HG03103 (cell line): ENCODE data around the gene F2RL2.

Experiments used
- ATAC-seq: cut with Tn5 transposase; IDR thresholded peaks from one replicate; pipeline ENCODE4 v1.9.1; 2021; ENCODE audit warnings: low read depth; ENCODE audit not compliant: unreplicated experiment

Gene F2RL2, protein sequence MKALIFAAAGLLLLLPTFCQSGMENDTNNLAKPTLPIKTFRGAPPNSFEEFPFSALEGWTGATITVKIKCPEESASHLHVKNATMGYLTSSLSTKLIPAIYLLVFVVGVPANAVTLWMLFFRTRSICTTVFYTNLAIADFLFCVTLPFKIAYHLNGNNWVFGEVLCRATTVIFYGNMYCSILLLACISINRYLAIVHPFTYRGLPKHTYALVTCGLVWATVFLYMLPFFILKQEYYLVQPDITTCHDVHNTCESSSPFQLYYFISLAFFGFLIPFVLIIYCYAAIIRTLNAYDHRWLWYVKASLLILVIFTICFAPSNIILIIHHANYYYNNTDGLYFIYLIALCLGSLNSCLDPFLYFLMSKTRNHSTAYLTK

DNA sequence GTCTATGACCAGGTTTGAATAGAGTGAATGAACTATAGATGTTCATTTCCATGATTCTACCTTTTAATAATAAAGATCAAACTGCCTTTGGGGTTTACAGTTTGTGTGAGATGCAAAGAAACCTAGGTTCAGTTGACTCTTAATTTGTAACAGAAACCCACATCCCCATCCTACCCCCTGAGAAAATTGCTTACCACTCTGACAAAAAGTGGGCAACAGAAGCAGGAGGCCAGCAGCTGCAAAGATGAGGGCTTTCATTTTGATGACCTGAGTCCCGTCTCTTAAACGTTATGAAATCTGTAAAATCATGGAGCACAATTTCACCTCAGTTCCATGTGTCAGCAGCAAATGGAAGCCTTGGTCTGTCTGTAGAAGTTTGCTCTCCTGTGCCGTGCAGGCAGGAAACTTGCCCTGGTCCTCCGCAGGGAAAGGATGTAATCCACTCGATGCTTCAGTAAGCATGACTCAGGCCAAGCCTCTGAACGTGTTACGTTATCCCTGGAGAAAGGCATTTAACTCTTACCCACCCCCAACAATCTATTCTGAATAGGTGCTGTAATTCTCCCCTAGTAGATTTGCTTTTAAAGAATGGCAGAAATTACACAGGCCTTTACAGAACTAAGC is at the start of gene F2RL2:
F2RL2 (minus strand) TSS at position 431 of the 624 bp plus-strand sequence; CDS start at position 258, 173 bp downstream.
- no peak for ATAC-seq

DNA sequence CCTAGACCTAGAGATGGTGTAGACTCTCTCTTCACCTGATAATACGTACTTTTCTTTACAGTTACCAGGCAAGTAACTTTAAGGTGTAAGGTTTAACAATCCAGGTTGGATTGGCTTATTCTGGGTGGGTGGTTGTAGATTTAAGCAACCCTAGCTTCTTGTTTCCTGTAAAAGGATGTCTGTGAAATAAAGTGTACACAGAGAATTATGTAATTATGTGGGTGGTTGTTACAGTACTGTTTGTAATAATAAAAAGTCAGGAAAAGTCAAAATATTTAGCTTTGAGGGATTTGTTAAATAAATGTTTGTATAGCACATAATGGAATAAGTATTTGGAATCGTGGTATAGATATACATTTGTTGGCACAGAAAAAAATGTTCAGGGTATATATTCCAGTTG is 49.0 kb upstream of the F2RL2 start:
- no peak for ATAC-seq

DNA sequence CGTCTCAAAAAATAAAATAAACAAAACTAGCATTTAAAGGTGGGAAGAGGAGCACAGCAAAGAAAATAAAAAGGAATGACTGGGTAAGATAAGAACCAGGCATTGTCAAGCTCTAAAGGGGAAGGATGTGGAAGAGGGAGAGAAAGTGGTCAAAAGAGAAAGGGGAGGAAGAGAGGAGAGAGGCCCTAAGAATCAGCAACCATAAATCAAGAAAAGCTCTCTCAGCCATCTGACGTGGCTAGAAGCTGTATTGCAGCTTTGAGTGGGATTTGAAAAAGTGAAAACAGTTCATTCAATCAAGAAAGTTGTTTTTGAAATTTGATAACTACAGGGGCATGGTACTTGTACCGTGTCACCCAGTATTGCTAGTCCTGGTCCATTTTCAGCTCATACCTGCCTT is 47.3 kb upstream of the F2RL2 start:
- no peak for ATAC-seq

- no peak for ATAC-seq
Measured at GRCh38 chr5:76669245-76669644, 46.0 kb upstream of the F2RL2 start.

DNA sequence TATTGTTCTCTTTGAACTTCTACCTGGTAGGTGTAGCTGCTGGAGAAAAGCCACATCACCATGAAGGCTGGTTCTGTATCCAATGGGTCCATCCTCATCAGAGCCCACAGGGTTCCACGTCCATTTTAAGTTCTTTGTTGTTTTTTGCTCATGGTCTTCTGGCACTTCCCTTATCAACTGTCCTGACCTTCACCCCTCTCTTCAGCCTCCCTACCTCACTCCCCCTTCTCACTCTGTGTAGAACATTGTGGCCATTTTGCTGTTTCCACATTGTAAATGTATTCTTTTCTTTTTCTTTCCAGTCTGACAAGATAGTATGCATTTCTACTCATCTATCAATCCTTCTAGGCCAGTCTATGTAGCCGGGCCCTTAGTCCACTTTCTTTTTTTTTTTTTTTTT is 44.3 kb upstream of the F2RL2 start:
- no peak for ATAC-seq

GRCh38 chr5:76664079-76664478 is 40.9 kb upstream of the F2RL2 start:
- no peak for ATAC-seq

- ATAC-seq, result no peak
Measured at GRCh38 chr5:76663573-76663972, 40.4 kb upstream of the F2RL2 start.

- ATAC-seq, result no peak
Measured at GRCh38 chr5:76662521-76662920, 39.3 kb upstream of the F2RL2 start.

- ATAC-seq, result no peak
Measured at GRCh38 chr5:76660360-76660759, 37.2 kb upstream of the F2RL2 start.

DNA sequence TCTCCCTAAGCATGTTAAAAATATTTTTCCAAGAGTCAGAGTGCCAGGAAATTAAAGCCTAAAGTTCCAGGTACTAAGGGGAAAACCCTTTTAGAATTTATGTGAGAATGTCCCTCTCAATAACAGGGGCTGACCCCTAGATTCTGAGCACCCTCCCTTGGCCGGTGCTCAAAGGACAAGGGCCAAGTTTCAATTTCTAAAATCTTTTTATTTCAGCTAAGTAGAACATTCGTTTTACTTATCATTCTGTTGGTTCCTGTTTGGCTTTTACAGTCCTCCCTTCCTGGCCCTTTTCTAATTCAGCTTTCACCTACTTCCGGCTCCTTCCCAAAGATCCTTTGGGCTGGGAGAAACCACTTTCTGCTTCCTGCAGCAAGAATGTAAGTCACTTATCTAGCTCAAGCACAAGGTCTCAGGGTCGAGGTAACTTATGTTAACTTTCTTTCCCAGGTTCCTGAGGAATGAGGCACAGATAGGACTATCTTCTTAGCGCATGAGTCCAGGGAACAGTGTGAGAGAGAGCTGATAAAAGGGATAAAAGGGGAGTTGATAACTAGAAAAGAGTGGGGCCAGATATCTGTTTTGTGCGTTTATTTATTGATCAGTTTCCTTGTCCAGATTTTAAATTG is 34.6 kb upstream of the F2RL2 start:
- ATAC-seq, result no peak

DNA sequence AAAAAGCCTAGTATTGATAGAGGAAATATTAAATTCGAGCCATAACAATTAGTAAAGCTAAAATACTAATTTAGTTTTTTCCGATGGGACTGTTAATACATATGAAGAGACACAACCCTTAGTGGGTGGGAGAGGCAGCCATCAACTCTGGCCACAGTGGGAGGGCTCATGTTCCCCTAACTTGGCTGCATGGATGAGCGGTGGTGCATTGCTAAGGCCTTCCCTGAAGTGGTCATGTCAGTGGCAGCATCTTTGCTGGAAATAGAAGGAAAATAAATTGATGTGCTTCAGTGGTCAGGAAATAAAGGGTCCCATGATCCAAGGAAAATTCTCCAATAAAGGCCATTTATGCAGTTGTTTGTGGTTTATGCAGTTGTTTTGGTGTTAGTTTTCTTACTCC is 33.9 kb upstream of the F2RL2 start:
- ATAC-seq, result no peak

DNA sequence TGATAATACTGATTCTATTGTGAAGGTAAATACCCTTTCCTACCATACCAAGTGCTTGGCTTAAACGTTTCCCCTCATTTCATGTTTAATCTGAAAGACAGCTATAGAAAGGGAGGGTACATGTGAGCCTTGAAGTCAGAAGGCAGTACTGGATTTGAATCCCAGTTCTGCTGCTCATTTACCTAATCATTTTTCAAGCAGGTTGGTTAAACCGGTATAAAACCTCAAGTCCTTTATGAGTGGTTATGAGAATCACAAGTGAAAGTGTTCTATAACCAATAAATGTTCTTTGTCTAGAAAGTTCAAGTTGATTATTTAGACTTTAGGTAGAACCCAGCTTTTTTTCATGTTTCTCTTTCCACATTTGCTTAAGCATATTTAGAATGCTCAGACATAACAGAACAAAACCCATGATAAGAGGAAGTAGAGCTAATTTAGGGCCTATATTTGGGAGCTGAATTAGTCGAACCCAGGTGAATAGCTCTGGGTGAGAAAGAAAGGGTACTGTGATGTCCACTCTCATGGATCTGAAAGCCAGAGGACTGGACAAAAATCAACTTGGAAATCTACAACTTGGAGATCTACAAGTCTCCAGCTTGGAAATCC is 29.7 kb upstream of the F2RL2 start:
- ATAC-seq, result no peak

GRCh38 chr5:76649140-76649539 is 25.9 kb upstream of the F2RL2 start:
- no peak for ATAC-seq

DNA sequence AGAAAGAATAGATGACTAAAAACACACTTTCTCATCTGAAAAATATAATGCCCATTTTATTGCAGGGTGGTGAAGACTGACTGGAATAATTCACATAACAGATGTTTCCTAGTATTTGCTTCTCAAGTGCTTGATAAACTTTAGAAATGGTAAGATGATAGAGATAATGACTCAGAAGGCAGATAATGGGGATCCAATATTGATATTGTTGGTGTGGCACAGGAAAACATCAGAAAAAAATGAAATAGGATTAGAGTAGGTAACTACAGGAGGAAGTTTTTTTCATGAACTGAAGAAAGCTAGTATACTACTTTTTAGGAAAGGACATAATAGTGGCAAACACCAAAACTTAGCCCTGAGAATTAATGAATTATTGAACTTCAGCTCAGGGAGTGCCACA is 20.2 kb upstream of the F2RL2 start:
- no peak for ATAC-seq

- ATAC-seq, result no peak
Measured at GRCh38 chr5:76642390-76643040, 19.3 kb upstream of the F2RL2 start.

GRCh38 chr5:76641514-76642120 is 18.4 kb upstream of the F2RL2 start:
- no peak for ATAC-seq

DNA sequence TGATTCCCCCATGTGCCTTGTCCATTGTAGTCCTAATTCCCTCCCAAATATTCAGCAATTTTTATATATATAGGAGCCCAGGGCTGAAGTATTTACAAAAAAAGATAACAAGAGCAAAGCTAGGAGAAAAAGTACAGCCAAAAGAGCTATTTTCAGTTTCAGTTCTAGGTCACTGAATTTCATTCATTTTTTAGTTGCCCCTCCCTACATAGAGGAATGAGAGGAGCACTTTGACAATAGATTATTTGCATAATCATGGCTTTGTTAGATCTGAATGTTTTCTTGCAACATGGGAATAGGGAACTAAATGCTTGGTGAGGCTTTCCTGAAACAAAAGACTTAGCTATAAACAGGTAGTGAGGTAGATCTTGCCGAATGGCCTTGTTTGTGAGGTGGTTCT is 15.3 kb upstream of the F2RL2 start:
- ATAC-seq, result no peak

- ATAC-seq, result no peak
Measured at GRCh38 chr5:76637490-76637889, 14.3 kb upstream of the F2RL2 start.

- ATAC-seq, result no peak
Measured at GRCh38 chr5:76634661-76635060, 11.5 kb upstream of the F2RL2 start.

DNA sequence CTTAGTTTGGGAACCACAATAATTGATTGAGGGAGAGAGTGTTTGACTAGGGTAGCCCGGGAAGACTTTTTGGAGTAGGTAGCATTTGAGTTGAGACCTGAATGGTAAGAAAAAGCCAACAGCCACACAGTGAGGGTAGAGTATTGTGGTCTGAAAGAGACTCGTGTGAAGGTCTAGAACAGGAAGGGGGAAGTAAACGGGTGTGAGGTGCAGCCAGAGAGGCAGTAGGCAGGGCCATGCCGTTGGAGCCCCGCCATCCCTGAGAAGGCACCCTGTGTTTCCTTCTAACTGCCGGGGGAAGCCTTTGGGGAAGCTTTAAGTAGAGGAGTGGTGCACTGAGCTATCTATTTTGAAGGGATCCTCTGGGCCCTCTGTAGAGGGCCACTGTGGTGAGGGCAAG is 3.5 kb upstream of the F2RL2 start:
- no peak for ATAC-seq
